NCI-H446 treated with DMSO at 0.1 percent for 48 hours (cell line): Measurements from ENCODE around the gene CCDC116.
"Not testable (repeated sequence)": the region's sequence is repeated elsewhere in the genome, so short reads cannot be mapped to it uniquely, and the experiment has no call there.

Experiments
- DNase-seq: peaks from one replicate; lab custom pipeline; 2025; lab: John Stamatoyannopoulos, UW

CCDC116 gene

GRCh38 chr22:21632237-21632895 lies at the start of gene CCDC116:
Gene CCDC116, plus strand, starts transcription at chr22:21632760. Its CDS starts 422 bp downstream, at chr22:21633182.
- DNase-seq: no peak

GRCh38 chr22:21582801-21583740 lies 49.5 kb upstream of the CCDC116 start:
- no peak for DNase-seq

DNA sequence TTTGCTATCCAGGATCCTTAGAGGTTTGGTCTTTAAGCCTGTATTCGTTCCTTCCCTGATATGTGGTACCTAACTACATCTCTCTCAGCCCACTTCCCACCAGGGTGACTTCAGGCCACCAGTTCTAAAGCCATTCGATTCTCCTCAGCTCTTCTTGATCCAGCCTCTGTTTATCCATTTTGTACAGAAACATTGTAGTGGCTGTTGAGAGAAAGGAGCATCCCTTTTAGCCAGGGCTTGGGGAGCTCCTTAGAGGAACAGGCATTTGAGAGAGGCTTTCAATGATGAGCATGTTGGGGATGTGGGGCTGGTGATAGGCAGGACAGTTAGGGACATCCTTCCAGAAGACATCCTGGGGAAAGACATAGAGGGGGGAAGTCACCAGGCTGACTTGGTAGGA lies 47.2 kb upstream of the CCDC116 start:
- DNase-seq: no peak

DNA sequence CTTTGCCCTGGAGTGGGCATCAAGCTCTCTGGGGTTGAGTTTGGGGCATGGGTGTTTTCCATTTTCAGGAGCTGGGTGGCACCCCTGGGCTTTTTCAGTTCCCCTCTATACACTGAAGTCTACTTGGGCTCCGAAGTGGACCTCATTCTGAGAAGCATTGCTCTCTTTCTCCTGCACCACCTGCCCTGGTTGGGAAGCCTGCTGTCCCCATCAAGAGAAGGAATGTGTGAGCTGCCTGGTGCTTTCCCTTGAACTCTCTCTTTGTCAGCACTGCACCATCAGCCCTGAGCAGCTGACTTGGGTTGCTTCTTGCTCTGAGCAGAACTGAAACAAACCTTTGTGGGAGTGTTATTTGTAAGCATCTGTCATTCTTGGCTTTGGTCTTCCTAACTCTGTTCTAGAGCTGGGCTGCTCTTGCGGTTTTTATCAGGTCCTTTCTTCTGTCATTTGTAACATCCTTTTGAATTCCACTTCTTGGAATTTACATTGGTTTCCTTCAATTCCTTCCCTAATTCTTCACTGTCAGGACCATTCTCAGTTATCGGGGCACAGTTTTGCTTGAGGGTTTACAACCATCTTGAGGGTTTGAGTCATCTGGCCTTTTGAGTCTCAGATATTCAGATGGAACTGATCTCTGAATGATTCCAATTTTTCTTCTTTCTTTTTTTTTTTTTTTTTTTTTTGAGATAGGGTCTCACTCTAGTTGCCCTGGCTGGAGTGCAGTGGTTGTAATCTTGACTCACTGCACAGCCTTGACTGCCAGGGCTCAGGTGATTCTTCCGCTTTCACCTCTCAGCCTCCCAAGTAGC lies 44.6 kb upstream of the CCDC116 start:
- DNase-seq: no peak

DNA sequence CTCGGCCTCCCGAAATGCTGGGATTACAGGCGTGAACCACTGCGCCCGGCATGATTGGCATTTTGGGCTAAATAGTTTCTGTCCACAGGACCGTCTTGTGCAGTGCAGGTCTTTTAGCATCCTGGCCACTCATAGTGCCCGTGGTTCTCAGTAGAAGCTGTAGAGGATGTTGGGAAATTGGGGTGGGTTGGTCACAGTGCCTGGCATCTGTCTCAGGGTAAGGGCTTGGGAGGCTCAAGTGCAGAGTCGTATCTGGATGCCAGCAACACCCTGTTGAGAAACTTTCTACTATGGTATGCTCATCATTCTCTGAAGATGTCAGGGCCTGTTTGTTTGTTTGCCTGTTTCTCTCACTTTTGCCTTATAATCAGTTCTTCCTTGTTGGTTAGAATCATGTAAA lies 43.2 kb upstream of the CCDC116 start:
- DNase-seq: no peak

DNA sequence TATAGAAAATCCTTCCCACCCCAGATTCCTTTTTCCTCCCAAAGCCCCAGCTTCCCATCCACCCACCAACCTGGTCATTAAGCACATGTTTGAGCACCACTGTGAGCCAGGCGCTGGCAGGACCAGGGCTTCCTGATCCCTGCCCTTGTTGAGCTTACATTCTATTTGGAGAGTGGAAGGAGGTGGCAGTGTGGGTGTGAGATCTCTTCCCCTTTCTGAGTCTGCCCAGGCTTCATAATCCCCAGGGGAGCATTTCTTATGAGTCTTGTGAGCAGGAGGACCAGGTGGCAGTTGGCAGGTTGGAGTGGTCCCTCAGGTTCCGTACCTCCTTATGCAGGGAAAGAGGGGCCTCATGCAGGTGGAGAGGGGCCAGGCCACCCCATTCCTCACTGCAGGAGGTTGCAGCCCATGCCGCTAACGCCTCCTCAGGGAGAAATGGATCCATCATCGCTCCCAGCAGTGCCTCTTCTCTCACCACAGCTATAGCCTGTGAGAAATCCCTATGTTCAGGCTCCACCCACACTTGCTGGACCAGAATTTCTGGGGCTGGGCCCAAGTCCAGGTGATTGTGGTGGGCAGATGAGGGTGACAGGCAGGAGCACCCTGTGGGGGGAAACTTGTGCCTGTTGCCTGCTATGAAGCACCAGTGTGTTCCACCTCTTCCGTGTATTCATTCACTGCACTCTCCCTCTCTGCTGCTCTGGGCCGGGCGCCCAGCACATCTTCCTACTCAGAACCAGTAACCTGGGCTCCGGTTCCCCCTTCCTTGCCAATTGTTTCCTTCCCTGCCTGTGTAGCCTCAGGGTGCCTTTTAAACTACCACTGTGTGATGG lies 41.5 kb upstream of the CCDC116 start:
- no peak for DNase-seq

DNA sequence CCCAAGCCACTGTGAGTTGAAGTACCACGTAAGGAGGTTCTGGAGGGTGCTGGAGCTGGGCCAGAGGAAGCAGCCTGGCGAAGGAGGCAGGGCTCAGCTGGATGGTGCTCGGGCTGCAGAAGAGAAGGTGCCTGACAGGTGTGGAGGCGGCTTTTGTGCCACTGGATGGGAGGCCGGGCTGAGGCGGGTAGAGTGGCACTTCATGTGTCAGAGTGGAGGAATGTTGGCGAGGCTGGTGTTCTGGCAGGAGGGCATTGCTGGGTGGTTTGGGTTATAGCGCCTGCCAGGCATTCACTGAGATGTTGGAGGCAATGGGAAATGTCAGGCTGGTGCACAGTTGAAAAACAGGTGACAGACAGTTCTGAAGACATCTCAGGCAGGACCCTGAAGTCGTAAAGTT lies 40.9 kb upstream of the CCDC116 start:
- no peak for DNase-seq

DNA sequence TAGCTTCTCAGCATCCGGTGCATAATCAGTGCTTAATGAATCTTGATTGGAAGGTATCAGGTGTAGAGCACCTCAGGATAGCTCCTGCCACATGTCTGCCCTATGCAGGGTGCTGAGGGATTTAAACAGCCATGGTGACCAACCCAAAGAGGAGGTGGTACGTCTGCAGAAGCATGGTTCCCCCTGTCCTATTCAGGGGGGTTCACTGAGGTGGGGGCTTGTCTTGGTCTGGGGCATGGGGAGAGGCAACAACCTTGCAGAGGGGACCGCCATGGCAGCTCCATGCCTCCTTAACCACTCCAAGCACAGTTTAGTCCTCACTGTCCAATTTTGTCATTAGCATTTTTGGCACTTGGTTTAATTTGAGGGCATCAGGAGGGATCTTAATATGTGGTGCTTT lies 40.1 kb upstream of the CCDC116 start:
- DNase-seq: no peak

DNA sequence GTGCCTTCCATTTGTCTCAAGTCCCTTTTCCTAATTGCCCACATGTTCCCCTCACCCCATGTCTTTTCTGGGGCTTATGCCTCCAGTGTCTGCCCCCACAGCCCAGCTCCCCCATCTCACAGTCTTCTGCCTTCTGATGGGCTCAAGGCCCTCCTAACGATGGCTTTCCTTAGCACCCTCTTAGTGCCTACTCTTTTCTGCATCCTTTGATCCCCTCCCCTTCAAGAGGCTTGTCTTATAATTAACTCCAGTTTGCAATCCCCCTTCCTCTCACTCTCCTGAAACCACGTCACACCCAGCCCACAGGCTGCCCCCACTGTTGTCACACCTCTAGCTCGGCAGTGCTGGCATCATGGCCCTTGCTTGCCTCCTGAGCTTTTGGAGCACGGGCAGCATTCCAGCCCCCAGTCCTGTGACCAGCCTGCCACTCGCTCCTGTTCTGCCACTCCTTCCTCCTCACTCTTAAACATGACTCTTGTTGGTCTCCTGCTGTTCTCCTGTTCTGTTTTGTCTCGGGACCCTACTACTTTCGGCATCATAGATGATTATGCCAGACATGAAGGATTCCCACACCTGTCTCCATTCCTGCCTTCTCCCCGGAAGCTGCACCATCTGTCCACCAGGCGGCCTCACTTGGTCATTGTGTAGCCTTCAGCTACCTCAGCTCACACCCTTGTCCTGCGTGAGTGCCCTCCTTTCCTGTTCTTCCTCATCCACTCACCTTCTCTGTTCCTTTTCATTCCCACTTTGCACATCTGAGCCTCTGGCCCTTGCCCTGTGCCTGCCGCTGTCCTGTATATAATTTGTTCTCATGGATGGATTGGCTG lies 38.9 kb upstream of the CCDC116 start:
- DNase-seq: no peak

GRCh38 chr22:21594865-21595452 lies 37.6 kb upstream of the CCDC116 start:
- no peak for DNase-seq

- not testable (repeated sequence) for DNase-seq
Observed at GRCh38 chr22:21596356-21597135, 36.0 kb upstream of the CCDC116 start.

- DNase-seq: no peak
Observed at GRCh38 chr22:21598302-21598701, 34.3 kb upstream of the CCDC116 start.

- no peak for DNase-seq
Observed at GRCh38 chr22:21599053-21599893, 33.3 kb upstream of the CCDC116 start.

DNA sequence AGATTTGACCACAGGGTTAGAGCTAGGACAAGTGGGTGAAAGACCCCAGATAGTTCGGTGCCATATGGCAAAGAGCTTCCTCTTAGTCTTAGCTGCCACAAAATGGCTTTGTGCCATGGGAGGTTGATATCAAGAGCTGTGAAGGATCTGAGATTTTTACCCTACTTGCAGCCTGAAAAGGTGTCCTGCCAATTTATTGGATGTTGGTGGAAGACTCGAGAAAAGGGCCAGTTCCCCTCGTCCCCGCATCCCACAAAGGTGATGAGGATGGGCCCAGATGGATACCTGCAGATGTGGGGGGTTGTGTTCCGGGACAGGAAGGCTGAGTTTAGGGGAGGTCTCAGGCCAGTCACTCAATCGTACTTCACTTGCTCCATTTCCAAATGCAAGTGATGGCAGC lies 30.0 kb upstream of the CCDC116 start:
- no peak for DNase-seq

- no peak for DNase-seq
Observed at GRCh38 chr22:21603973-21604372, 28.6 kb upstream of the CCDC116 start.

DNA sequence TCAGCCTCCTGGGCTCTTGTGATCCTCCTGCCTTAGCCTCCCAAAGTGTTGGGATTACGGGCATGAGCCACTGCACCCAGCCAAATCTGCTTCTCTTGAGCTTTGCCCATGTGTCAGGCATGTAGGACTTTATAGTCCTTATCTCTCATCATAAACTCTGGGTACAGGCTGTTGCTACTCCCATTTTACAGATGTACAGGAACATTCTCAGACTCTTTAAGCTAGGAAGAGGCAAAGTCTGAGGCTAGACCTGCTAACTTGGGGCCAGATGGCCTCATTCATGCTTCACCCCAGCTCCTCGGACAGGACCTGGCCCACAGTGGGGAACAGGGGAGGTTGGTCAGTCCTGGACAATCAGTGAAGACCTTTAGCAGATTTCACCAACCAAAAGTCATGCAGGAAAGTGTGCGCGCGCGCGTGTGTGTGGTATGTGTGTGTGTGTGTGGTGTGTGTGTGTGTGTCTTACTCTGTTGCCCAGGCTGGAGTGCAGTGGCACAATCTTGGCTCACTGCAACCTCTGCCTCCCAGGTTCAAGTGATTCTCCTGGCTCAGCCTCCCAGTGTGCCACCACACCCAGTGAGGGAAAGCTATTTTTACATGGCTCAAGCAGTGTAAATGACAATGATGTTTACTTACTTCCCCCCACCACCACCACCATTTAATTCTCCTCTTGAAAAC lies 26.5 kb upstream of the CCDC116 start:
- DNase-seq: no peak

- no peak for DNase-seq
Observed at GRCh38 chr22:21606775-21607174, 25.8 kb upstream of the CCDC116 start.
